CD4-positive, alpha-beta T cell treated with Interleukin-10 for 1 hour (primary cell): ENCODE measurements around the gene MACROD1.

Experiments
- DNase-seq: peaks from one replicate; pipeline ENCODE4 v3.0.0-alpha.2; 2020

Gene MACROD1

GRCh38 chr11:64127267-64128072 is 38.4 kb downstream of the MACROD1 start:
- DNase-seq: no peak

- DNase-seq: no peak
Measured at GRCh38 chr11:64126796-64127195, 39.1 kb downstream of the MACROD1 start.

GRCh38 chr11:64126371-64126770 is 39.5 kb downstream of the MACROD1 start:
- no peak for DNase-seq

GRCh38 chr11:64125676-64126075 is 40.2 kb downstream of the MACROD1 start:
- no peak for DNase-seq

GRCh38 chr11:64124147-64124546 is 41.8 kb downstream of the MACROD1 start:
- DNase-seq: no peak

- no peak for DNase-seq
Measured at GRCh38 chr11:64123679-64124078, 42.2 kb downstream of the MACROD1 start.

- DNase-seq: no peak
Measured at GRCh38 chr11:64122411-64123410, 43.2 kb downstream of the MACROD1 start.

- no peak for DNase-seq
Measured at GRCh38 chr11:64121663-64122410, 44.1 kb downstream of the MACROD1 start.

GRCh38 chr11:64120951-64121569 is 44.9 kb downstream of the MACROD1 start:
- no peak for DNase-seq

GRCh38 chr11:64119700-64120099 is 46.2 kb downstream of the MACROD1 start:
- no peak for DNase-seq

GRCh38 chr11:64118876-64119665 is 46.8 kb downstream of the MACROD1 start:
- DNase-seq: no peak

- DNase-seq: no peak
Measured at GRCh38 chr11:64117763-64118459, 48.0 kb downstream of the MACROD1 start.

GRCh38 chr11:64115531-64116522 is 50.1 kb downstream of the MACROD1 start:
- no peak for DNase-seq

- DNase-seq: no peak
Measured at GRCh38 chr11:64114231-64114630, 51.7 kb downstream of the MACROD1 start.

GRCh38 chr11:64113462-64113780 is 52.5 kb downstream of the MACROD1 start:
- no peak for DNase-seq

GRCh38 chr11:64112771-64113461 is 53.0 kb downstream of the MACROD1 start:
- DNase-seq: no peak

- no peak for DNase-seq
Measured at GRCh38 chr11:64110465-64111375, 55.2 kb downstream of the MACROD1 start.

- DNase-seq: no peak
Measured at GRCh38 chr11:64109332-64109731, 56.6 kb downstream of the MACROD1 start.
